Limb (tissue), 2 donors: ENCODE results near the gene OVOL2.

Source experiments
- DNase-seq, 2 donors: peaks; one replicate each; pipeline ENCODE4 v3.0.0-alpha.2; 2016; ENCODE audit errors: extremely low spot score in 2 of 2

Gene OVOL2

GRCh38 chr20:17990278-17990972 is 67.3 kb downstream of the OVOL2 start:
- DNase-seq: no peak

- no peak for DNase-seq
These were observed 69.7 kb downstream of the OVOL2 start for GRCh38 chr20:17987988-17988387.

DNA sequence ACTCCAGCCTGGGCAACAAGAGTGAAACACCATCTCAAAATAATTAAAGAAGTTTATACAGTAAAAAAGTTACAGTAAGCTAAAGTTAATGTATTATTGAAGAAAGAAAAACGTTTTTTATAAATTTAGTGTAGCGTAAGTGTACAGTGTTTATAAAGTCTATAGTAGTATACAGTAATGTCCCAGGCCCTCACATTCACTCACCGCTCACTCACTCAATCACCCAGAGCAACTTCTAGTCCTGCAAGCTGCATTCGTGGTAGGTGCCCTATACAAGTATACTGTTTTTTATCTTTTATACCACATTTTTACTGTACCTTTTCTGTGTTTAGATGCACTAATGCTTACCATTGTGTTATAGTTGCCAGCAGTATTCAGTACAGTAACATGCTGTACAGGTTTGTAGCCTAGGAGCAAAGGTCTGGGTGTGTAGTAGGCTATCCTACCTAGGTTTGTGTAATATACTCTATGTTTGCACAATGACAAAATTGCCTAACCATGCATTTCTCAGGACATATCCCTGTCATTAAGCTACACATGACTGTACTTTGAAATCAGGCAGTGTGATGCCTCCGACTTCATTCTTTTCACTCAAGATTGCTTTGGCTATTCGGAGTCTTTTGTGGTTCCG is 72.2 kb downstream of the OVOL2 start:
- no peak for DNase-seq

GRCh38 chr20:17976305-17976704 is 81.4 kb downstream of the OVOL2 start:
- DNase-seq: no peak
